Transverse colon (tissue), 4 donors: ENCODE measurements around the gene LDLRAD4.

Source experiments
- CTCF ChIP-seq, 5 experiments: fragments of 200-600 bp in 3 of 5; fragments of 450-650 bp in 2 of 5; sonication (generic) in 3 of 5; IDR thresholded peaks; 1 replicate in 2 of 5; 2 replicates in 3 of 5; pipeline ENCODE4 v1.5.1; 2016 to 2017; ENCODE audit warnings: antibody characterized with exemption in 5 of 5, inconsistent platforms in 3 of 5, mild to moderate bottlenecking in 2 of 5, moderate library complexity in 1 of 5
- EP300 ChIP-seq: sonication (generic); formaldehyde crosslinking; IDR thresholded peaks from one replicate; pipeline ENCODE4 v1.6.1; 2017; ENCODE audit warnings: antibody characterized with exemption, low read depth
- POLR2A ChIP-seq: fragments of 450-650 bp; IDR thresholded peaks from one replicate; pipeline ENCODE4 v1.6.1; 2016; ENCODE audit warnings: antibody characterized with exemption, mild to moderate bottlenecking, moderate library complexity
- POLR2AphosphoS5 ChIP-seq, 3 donors: sonication (generic); formaldehyde crosslinking; IDR thresholded peaks; one replicate each; pipeline ENCODE4 v1.6.1; 2016; ENCODE audit warnings: antibody characterized with exemption in 3 of 3

- TF ChIP-seq CTCF (IDR thresholded peaks at IDR 0.05) (no peak), POLR2A (no peak), POLR2AphosphoS5 (IDR thresholded peaks at IDR 0.05) (no peak), EP300 (no peak)
Measured at GRCh38 chr18:13522256-13522655, 303.7 kb downstream of the LDLRAD4 start.
